HepG2 (cell line): ENCODE data around the gene STOM. TPM values are rescaled to one million over a fixed set of nuclear protein-coding genes. Genes with fewer than 3 reads are reported as not detected.

Experiments
- AGO2 ChIP-seq: fragments of 200-400 bp; formaldehyde crosslinking; optimal IDR thresholded peaks from 2 replicates; pipeline ENCODE3; 2017; ENCODE audit warnings: mild to moderate bottlenecking, low read depth, low read length, moderate library complexity
- POLR2AphosphoS5 ChIP-seq: IDR thresholded peaks from 2 replicates; pipeline ENCODE4 v1.6.1; 2012; ENCODE audit warnings: low read depth, low read length
- RXRA ChIP-seq: sonication (generic); formaldehyde crosslinking; IDR thresholded peaks from 2 replicates; pipeline ENCODE4 v1.5.1; 2020; ENCODE audit warnings: missing genetic modification reagents
- TARDBP ChIP-seq: sonication (generic); formaldehyde crosslinking; IDR thresholded peaks from 2 replicates; pipeline ENCODE4 v1.8.0; 2022; ENCODE audit warnings: mild to moderate bottlenecking, missing genetic modification reagents
- U2AF2 ChIP-seq: fragments of 200-400 bp; formaldehyde crosslinking; IDR thresholded peaks from 2 replicates; pipeline ENCODE4 v1.6.1; 2017; ENCODE audit warnings: low read depth, mild to moderate bottlenecking, low read length
- ZBTB4 ChIP-seq: sonication (generic); formaldehyde crosslinking; IDR thresholded peaks from 2 replicates; pipeline ENCODE4 v1.4.0; 2020; ENCODE audit warnings: missing genetic modification reagents, mild to moderate bottlenecking, borderline replicate concordance
- ZBTB40 ChIP-seq, 2 experiments: fragments of 450-650 bp in 1 of 2; sonication (generic) in 1 of 2; formaldehyde crosslinking in 1 of 2; IDR thresholded peaks; 2 replicates each; pipeline versions ENCODE4 v1.6.1 to v1.8.0; 2016 to 2022; ENCODE audit warnings: antibody characterized with exemption in 1 of 2, mild to moderate bottlenecking in 1 of 2, missing genetic modification reagents in 1 of 2
- ZNF747 ChIP-seq: sonication (generic); formaldehyde crosslinking; IDR thresholded peaks from 2 replicates; pipeline ENCODE4 v1.8.1; 2023; ENCODE audit warnings: missing genetic modification reagents, mild to moderate bottlenecking, borderline replicate concordance
- ZNF879 ChIP-seq: sonication (generic); formaldehyde crosslinking; IDR thresholded peaks from 2 replicates; pipeline ENCODE4 v1.8.1; 2023; ENCODE audit warnings: missing genetic modification reagents
- polyA plus RNA-seq, 8 experiments: library from polyadenylated mRNA; depleted of rRNA in 3 of 8; stranded (reverse) in 7 of 8; unstranded in 1 of 8; fragments of >200 nt; fragmentation: Illumina TruSeq in 4 of 8; extraction: Trizol in 4 of 8; gene quantifications; 2 replicates each; pipeline versions ENCODE4 v1.2.1 to v1.2.3, GENCODE V29; 2011 to 2016; ENCODE audit warnings: low read depth in 4 of 8, missing spikeins in 1 of 8, mixed read lengths in 1 of 8; ENCODE audit not compliant: insufficient read depth in 1 of 8
- total RNA-seq, 5 experiments: library from RNA; depleted of rRNA; stranded (reverse); fragments of >200 nt; fragmentation: Illumina TruSeq; extraction: Trizol; gene quantifications; 2 replicates each; pipeline ENCODE4 v1.2.3, GENCODE V29; 2016; ENCODE audit warnings: low read depth in 1 of 5
- TF ChIP-seq, protein P1 (sequence below): sonication (generic); formaldehyde crosslinking; IDR thresholded peaks from 2 replicates; pipeline ENCODE4 v1.5.1; 2020; ENCODE audit warnings: mild to moderate bottlenecking, missing genetic modification reagents
- TF ChIP-seq, protein P2 (sequence below): sonication (generic); formaldehyde crosslinking; IDR thresholded peaks from 2 replicates; pipeline ENCODE4 v1.5.0; 2020; ENCODE audit warnings: missing genetic modification reagents

STOM gene
- total and polyA plus RNA-seq, 2 of the 13 experiments (the other 11 are each of a cell fraction or from before 2014, with no cell fraction given): 43.6 to 165 TPM

- TF ChIP-seq, protein P1, sequence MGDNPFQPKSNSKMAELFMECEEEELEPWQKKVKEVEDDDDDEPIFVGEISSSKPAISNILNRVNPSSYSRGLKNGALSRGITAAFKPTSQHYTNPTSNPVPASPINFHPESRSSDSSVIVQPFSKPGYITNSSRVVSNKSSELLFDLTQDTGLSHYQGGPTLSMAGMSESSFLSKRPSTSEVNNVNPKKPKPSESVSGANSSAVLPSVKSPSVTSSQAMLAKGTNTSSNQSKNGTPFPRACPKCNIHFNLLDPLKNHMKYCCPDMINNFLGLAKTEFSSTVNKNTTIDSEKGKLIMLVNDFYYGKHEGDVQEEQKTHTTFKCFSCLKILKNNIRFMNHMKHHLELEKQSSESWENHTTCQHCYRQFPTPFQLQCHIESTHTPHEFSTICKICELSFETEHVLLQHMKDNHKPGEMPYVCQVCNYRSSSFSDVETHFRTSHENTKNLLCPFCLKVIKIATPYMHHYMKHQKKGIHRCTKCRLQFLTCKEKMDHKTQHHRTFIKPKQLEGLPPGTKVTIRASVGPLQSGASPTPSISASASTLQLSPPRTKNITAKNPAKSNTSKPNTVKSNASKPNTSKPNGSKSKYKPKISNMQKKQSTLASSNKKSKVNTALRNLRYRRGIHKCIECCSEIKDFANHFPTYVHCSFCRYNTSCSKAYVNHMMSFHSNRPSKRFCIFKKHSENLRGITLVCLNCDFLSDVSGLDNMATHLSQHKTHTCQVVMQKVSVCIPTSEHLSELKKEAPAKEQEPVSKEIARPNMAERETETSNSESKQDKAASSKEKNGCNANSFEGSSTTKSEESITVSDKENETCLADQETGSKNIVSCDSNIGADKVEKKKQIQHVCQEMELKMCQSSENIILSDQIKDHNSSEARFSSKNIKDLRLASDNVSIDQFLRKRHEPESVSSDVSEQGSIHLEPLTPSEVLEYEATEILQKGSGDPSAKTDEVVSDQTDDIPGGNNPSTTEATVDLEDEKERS (CRISPR knock-in tag): peak; percentile 43; the same call in 1 of the 2 replicates
- TF ChIP-seq ZNF747 (0 out of 2 replicates have a peak, but pooled peaks have one; percentile 12), POLR2AphosphoS5 (no peak), U2AF2 (no peak), TARDBP (CRISPR knock-in tag) (no peak), AGO2 (peak; percentile 35), RXRA (CRISPR knock-in tag) (no peak), ZBTB4 (CRISPR knock-in tag) (peak; percentile 56; the same call in 1 of the 2 replicates), ZBTB40 (IDR thresholded peaks at IDR 0.05) (0 out of 2 replicates have a peak, but pooled peaks have one; percentile 24), ZBTB40 (CRISPR knock-in tag; IDR thresholded peaks at IDR 0.05) (no peak), ZNF879 (no peak)
- TF ChIP-seq, protein P2, sequence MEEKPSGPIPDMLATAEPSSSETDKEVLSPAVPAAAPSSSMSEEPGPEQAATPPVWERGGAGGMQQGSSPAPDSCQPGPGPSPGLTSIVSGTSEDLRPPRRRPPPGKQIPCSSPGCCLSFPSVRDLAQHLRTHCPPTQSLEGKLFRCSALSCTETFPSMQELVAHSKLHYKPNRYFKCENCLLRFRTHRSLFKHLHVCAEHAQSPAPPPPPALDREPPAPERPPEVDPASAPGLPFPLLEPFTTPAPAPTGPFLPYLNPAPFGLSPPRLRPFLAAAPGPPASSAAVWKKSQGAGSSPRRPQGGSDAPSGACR (CRISPR knock-in tag): 0 out of 2 replicates have a peak, but pooled peaks have one; percentile 0
Observed at GRCh38 chr9:121300283-121301119, 69.5 kb downstream of the STOM start (continued).
